ENCODE measurements around the gene PARD3B. TPM values are rescaled to one million over a fixed set of nuclear protein-coding genes. Genes with fewer than 3 reads are reported as not detected.

The PARD3B gene
- total and polyA plus RNA-seq, 2 experiments from 2014 or later, result 4.3 to 8.5 TPM

GRCh38 chr2:205045706-205046105 lies 500.4 kb downstream of the PARD3B start:
- Histone ChIP-seq H3K27me3 (no peaks in the 10 kb centered on the region), H3K9me3 (ENCODE audit: low read depth) (no peaks in the 10 kb centered on the region), H3K27ac (no peak overlapping the region), H3K36me3 (no peaks in the 10 kb centered on the region), H3K4me1 (ENCODE audit: low read depth) (no peaks in the 10 kb centered on the region), H3K4me3 (no peak overlapping the region)
- DNase-seq (ENCODE audit: low read depth in 1 of 2, low spot score in 1 of 2), result no peak
- TF ChIP-seq CTCF (IDR thresholded peaks at IDR 0.05; ENCODE audit: low read depth, low read length), result no peak

GRCh38 chr2:205047273-205047839 lies 502.1 kb downstream of the PARD3B start:
- Histone ChIP-seq H3K27me3 (no peaks in the 10 kb centered on the region), H3K4me1 (ENCODE audit: low read depth) (no peaks in the 10 kb centered on the region), H3K36me3 (no peaks in the 10 kb centered on the region), H3K27ac (no peak overlapping the region), H3K4me3 (no peak overlapping the region), H3K9me3 (ENCODE audit: low read depth) (no peaks in the 10 kb centered on the region)
- DNase-seq (ENCODE audit: low read depth in 1 of 2, low spot score in 1 of 2), result no peak
- TF ChIP-seq CTCF (IDR thresholded peaks at IDR 0.05; ENCODE audit: low read depth, low read length), result no peak

- peak in 1 of 2 donors; percentile 3 for DNase-seq (ENCODE audit: low read depth in 1 of 2, low spot score in 1 of 2)
- Histone ChIP-seq H3K27me3 (no peaks in the 10 kb centered on the region), H3K4me1 (ENCODE audit: low read depth) (peaks cover 21% of the 10 kb centered on the region), H3K9me3 (ENCODE audit: low read depth) (no peaks in the 10 kb centered on the region), H3K4me3 (no peak overlapping the region), H3K36me3 (no peaks in the 10 kb centered on the region), H3K27ac (no peak overlapping the region)
- TF ChIP-seq CTCF (IDR thresholded peaks at IDR 0.05; ENCODE audit: low read depth, low read length), result peak; percentile 13
These were observed 506.1 kb downstream of the PARD3B start for GRCh38 chr2:205051417-205051816.

GRCh38 chr2:205052781-205053180 lies 507.5 kb downstream of the PARD3B start:
- Histone ChIP-seq H3K36me3 (no peaks in the 10 kb centered on the region), H3K4me3 (no peak overlapping the region), H3K4me1 (ENCODE audit: low read depth) (peaks cover 23% of the 10 kb centered on the region), H3K27ac (no peak overlapping the region), H3K27me3 (no peaks in the 10 kb centered on the region), H3K9me3 (ENCODE audit: low read depth) (no peaks in the 10 kb centered on the region)
- TF ChIP-seq CTCF (IDR thresholded peaks at IDR 0.05; ENCODE audit: low read depth, low read length), result no peak
- DNase-seq (ENCODE audit: low read depth in 1 of 2, low spot score in 1 of 2), result no peak

- Histone ChIP-seq H3K4me1 (ENCODE audit: low read depth) (peaks cover 23% of the 10 kb centered on the region), H3K4me3 (no peak overlapping the region), H3K27me3 (no peaks in the 10 kb centered on the region), H3K36me3 (no peaks in the 10 kb centered on the region), H3K9me3 (ENCODE audit: low read depth) (no peaks in the 10 kb centered on the region), H3K27ac (peak overlapping the region; percentile 74)
- TF ChIP-seq CTCF (IDR thresholded peaks at IDR 0.05; ENCODE audit: low read depth, low read length), result no peak
- peak; percentile 38 to 39 for DNase-seq (ENCODE audit: low read depth in 1 of 2, low spot score in 1 of 2)
These were observed 508.6 kb downstream of the PARD3B start for GRCh38 chr2:205053827-205054410.
